CD4-positive, alpha-beta T cell (primary cell): ENCODE measurements around the gene KCNC4. TPM values are rescaled to one million over a fixed set of nuclear protein-coding genes. Genes with fewer than 3 reads are reported as not detected.
A peak's percentile ranks its signal among the peaks of the same experiment; 100 is the strongest.

Experiments
- ATAC-seq: fragments of 200-7000 bp; cut with Tn5 transposase; one replicate; pipeline ENCODE4 v1.10.0; 2022; ENCODE audit warnings: mild to moderate bottlenecking; ENCODE audit not compliant: poor library complexity
- CTCF ChIA-PET: fragments of 350-600 bp; sonication (Branson Sonifier 250); formaldehyde crosslinking; loops from one replicate; lab custom pipeline; 2021; ENCODE audit warnings: antibody characterized with exemption, inconsistent platforms; lab: Charles Lee
- POLR2A ChIA-PET: fragments of 350-600 bp; sonication (Branson Sonifier 250); formaldehyde crosslinking; loops from one replicate; lab custom pipeline; 2021; ENCODE audit warnings: antibody characterized with exemption, inconsistent platforms; lab: Charles Lee
- DNase-seq, 14 experiments: peaks; one replicate each; pipeline ENCODE4 v3.0.0-alpha.2; 2013 to 2020; ENCODE audit warnings: mixed read lengths in 2 of 14
- H3K27ac ChIP-seq, 2 donors: one replicate each; pipeline versions ENCODE4 v1.5.1 to v1.7.0; 2013; ENCODE audit warnings: low read length in 2 of 2, low read depth in 1 of 2, mild to moderate bottlenecking in 1 of 2
- H3K27me3 ChIP-seq, 2 experiments: 1 replicate in 1 of 2; 2 replicates in 1 of 2; pipeline versions ENCODE4 v1.6.1 to v1.7.0; 2013; ENCODE audit warnings: low read length in 2 of 2, control low read depth in 1 of 2, mild to moderate bottlenecking in 1 of 2, moderate library complexity in 1 of 2; ENCODE audit not compliant: insufficient read depth in 2 of 2, control insufficient read depth in 1 of 2
- H3K36me3 ChIP-seq: one replicate; pipeline ENCODE4 v1.6.1; 2013; ENCODE audit warnings: low read length, control low read depth; ENCODE audit not compliant: insufficient read depth
- H3K4me1 ChIP-seq: one replicate; pipeline ENCODE4 v1.6.1; 2013; ENCODE audit warnings: low read length, control low read depth; ENCODE audit not compliant: insufficient read depth
- H3K4me3 ChIP-seq: one replicate; pipeline ENCODE4 v1.5.1; 2013; ENCODE audit warnings: mild to moderate bottlenecking, low read length, moderate library complexity
- H3K9me3 ChIP-seq, 2 experiments: 1 replicate in 1 of 2; 2 replicates in 1 of 2; pipeline versions ENCODE4 v1.6.1 to v1.7.0; 2013; ENCODE audit warnings: low read length in 2 of 2, mild to moderate bottlenecking in 2 of 2, control low read depth in 1 of 2, moderate library complexity in 1 of 2; ENCODE audit not compliant: control insufficient read depth in 1 of 2, insufficient read depth in 1 of 2
- H3K27ac Mint-ChIP-seq: one replicate; pipeline ENCODE4 v1.8.0; 2020; ENCODE audit warnings: mixed read lengths
- H3K27me3 Mint-ChIP-seq: one replicate; pipeline ENCODE4 v1.8.0; 2021; ENCODE audit warnings: mixed read lengths
- H3K36me3 Mint-ChIP-seq: one replicate; pipeline ENCODE4 v1.8.0; 2021; ENCODE audit warnings: low read depth, mixed read lengths
- H3K4me1 Mint-ChIP-seq: one replicate; pipeline ENCODE4 v1.8.0; 2021; ENCODE audit warnings: low read depth, mixed read lengths
- H3K4me3 Mint-ChIP-seq: one replicate; pipeline ENCODE4 v1.8.0; 2020; ENCODE audit warnings: mild to moderate bottlenecking, mixed read lengths
- H3K9me3 Mint-ChIP-seq: one replicate; pipeline ENCODE4 v1.8.0; 2020; ENCODE audit warnings: mixed read lengths
- CTCF ChIP-seq: fragments of 200-600 bp; IDR thresholded peaks from one replicate; pipeline ENCODE4 v1.8.0; 2022; ENCODE audit warnings: antibody characterized with exemption, mild to moderate bottlenecking
- intact Hi-C, 2 experiments: fragments of 100-400 bp; cut with DNase I in 1 of 2; cut with micrococcal nuclease in 1 of 2; formaldehyde crosslinking; loops; one replicate each; pipeline versions ENCODE4 v1.15.1 to v1.9.0; 2023 to 2025; cut with DNase I, micrococcal nuclease
- total RNA-seq, 174 experiments: library from RNA in 2 of 174; stranded (reverse) in 2 of 174; gene quantifications; one replicate each; pipeline ENCODE4 v1.2.3 and lab custom pipeline; 2021 to 2026

Gene KCNC4
- total RNA-seq, 2 experiments from 2014 or later: 16.5 to 17.7 TPM

DNA sequence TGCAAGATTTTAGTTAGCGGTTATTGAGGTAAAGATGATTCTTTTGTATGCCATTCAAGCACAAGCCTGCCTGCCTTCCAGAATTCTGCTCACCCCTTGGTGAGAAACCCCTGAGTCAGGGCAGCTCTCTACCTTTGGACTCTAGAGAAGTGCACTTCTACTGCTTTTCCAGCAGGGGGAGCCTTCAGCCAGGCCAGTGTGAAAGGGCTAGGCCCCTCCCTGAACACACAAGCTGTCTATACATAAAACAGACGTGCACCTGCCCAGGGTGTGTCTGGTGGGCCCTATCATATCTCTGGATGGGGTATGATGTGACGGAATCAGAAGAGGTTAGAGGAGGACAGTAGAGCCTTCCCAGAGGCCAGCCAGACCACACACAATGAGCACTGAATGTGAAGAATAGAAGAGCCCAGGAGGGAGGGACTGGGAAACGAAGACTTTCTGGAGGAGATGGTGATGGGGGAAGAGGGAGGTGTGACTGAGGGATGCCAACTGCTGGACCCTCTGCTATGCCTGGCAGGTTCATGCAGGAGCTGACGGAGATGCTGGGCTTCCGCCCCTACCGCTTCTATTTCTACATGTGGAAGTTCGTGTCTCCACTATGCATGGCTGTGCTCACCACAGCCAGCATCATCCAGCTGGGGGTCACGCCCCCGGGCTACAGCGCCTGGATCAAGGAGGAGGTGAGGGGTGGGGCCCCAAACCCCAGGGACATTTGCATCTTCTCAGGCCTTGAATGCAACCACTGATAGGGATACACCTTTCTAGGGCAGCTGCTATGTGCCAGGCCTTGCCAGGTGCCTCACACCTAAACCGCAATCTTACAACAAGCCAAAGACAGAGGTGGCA, 13.0 kb upstream of the KCNC4 start:
- TF ChIP-seq CTCF: peak; percentile 96
- intact Hi-C loops: loop anchor here (1.0 kb wide), 1 partner anchor 263 kb away; no protein-coding TSS in a partner anchor
- DNase-seq (peak; percentile 24 to 75 (median 38)), ATAC-seq (peak; percentile 99)
- H3K27me3 ChIP-seq: no peaks in the 10 kb centered on the region
- H3K9me3 ChIP-seq: no peaks in the 10 kb centered on the region
- Mint-ChIP-seq H3K27me3 (no peaks in the 10 kb centered on the region), H3K4me3 (no peak overlapping the region), H3K36me3 (no peaks in the 10 kb centered on the region), H3K4me1 (no peaks in the 10 kb centered on the region), H3K27ac (no peak overlapping the region), H3K9me3 (no peaks in the 10 kb centered on the region)
- POLR2A ChIA-PET: interaction anchor here (0.8 to 1.0 kb wide), 2 partner anchors 11 to 115 kb away, joined by 3 to 5 read pairs; no protein-coding TSS in a partner anchor
- no peaks in the 10 kb centered on the region for H3K4me1 ChIP-seq
- no peak overlapping the region for H3K27ac ChIP-seq
- no peak overlapping the region for H3K4me3 ChIP-seq
- H3K36me3 ChIP-seq: no peaks in the 10 kb centered on the region
- CTCF ChIA-PET: interaction anchor here (0.7 to 1.7 kb wide), 21 partner anchors 9 to 299 kb away, joined by 3 to 32 read pairs (median 4); partner anchors contain the start of gene KCNC4

DNA sequence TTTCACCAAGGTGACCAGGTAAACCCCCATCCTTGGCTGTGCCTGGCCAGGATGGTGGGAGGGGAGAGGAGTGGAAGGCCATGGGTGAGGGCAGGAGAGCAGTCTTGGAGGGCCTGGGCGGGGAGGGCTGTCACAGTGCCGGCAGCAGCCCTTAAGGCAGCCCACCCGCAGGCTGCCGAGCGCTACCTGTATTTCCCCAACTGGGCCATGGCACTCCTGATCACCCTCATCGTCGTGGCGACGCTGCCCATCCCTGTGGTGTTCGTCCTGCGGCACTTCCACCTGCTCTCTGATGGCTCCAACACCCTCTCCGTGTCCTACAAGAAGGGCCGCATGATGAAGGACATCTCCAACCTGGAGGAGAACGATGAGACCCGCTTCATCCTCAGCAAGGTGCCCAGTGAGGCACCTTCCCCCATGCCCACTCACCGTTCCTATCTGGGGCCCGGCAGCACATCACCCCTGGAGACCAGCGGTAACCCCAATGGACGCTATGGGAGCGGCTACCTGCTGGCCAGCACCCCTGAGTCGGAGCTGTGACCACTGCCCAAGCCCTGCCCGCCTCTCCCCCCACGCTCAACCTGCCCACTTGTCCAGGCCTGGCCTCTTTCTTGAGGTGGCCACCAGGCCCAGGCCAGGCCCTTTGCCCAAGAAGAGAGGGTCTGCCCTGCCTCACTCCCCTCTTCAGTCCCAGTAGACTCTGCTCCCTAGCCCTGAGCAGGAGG, 12.0 kb upstream of the KCNC4 start:
- H3K4me3 Mint-ChIP-seq: no peak overlapping the region
- POLR2A ChIA-PET: no interaction called here

More for the DNA sequence above, 12.0 kb upstream of the KCNC4 start:
- peaks cover 4% of the 10 kb centered on the region for H3K4me1 Mint-ChIP-seq
- ATAC-seq (no peak), DNase-seq (no peak)
- intact Hi-C loops: loop anchor here (1.0 kb wide), 1 partner anchor 262 kb away; no protein-coding TSS in a partner anchor
- Histone ChIP-seq H3K4me1 (peaks cover 5% of the 10 kb centered on the region), H3K36me3 (no peaks in the 10 kb centered on the region), H3K27me3 (no peaks in the 10 kb centered on the region), H3K9me3 (no peaks in the 10 kb centered on the region), H3K27ac (no peak overlapping the region), H3K4me3 (no peak overlapping the region)
- H3K27ac Mint-ChIP-seq: no peak overlapping the region
- H3K27me3 Mint-ChIP-seq: no peaks in the 10 kb centered on the region
- H3K9me3 Mint-ChIP-seq: no peaks in the 10 kb centered on the region
- no peaks in the 10 kb centered on the region for H3K36me3 Mint-ChIP-seq
- no peak for TF ChIP-seq CTCF
- CTCF ChIA-PET: interaction anchor here (0.8 to 1.7 kb wide), 5 partner anchors 32 to 272 kb away, joined by 3 to 26 read pairs (median 5); no protein-coding TSS in a partner anchor
